ENCODE measurements around the gene FAM162A. TPM values are rescaled to one million over a fixed set of nuclear protein-coding genes. Genes with fewer than 3 reads are reported as not detected.

Gene FAM162A
- total and polyA plus RNA-seq, 2 donors (not counting 3 experiments of a cell fraction or from before 2014, with no cell fraction given): 12.6 to 23.4 TPM

GRCh38 chr3:122407946-122408345 is 24.0 kb downstream of the FAM162A start:
- FAIRE-seq: no peak
- Histone ChIP-seq H3K4me1 (ENCODE audit: control insufficient read depth, extremely low read depth, insufficient read depth, low read length) (no peaks in the 10 kb centered on the region), H3K9me1 (replicated peaks; ENCODE audit: control insufficient read depth, extremely low read depth, insufficient read depth, low read length) (no peaks in the 10 kb centered on the region), H3K27me3 (ENCODE audit: control insufficient read depth in 2 of 2, insufficient read depth in 2 of 2, low read length in 2 of 2) (no peaks in the 10 kb centered on the region), H2AFZ (ENCODE audit: low read depth, low read length) (no peak overlapping the region), H3K27ac (ENCODE audit: insufficient read depth, low read depth, low read length) (no peak overlapping the region), H3K4me2 (ENCODE audit: insufficient read depth, low read length) (no peak overlapping the region), H3K79me2 (ENCODE audit: control insufficient read depth, insufficient read depth, low read length) (no peaks in the 10 kb centered on the region), H3K36me3 (ENCODE audit: control insufficient read depth in 2 of 2, extremely low read depth in 1 of 2, insufficient read depth in 2 of 2, low read length in 2 of 2) (no peaks in the 10 kb centered on the region), H3K4me3 (replicated peaks in 1 of 3; ENCODE audit: insufficient read depth in 1 of 3, low read depth in 1 of 3, low read length in 3 of 3) (no peak overlapping the region), H4K20me1 (replicated peaks; ENCODE audit: control insufficient read depth, extremely low read depth, insufficient read depth, low read length) (no peaks in the 10 kb centered on the region), H3K9ac (replicated peaks; ENCODE audit: extremely low read depth, insufficient read depth, low read length) (no peak overlapping the region), H3K9me3 (replicated peaks; ENCODE audit: control insufficient read depth, insufficient read depth, low read length) (no peaks in the 10 kb centered on the region)
- dilution Hi-C loops (cut with MboI; ENCODE audit: extremely low pct_ligation_motif_present, low sequenced_read_pairs): no loop called here
- no TSS peak for BruUV-seq (replicated peaks)
- no peak for DNase-seq (ENCODE audit: low read depth, low spot score)
- CTCF ChIA-PET: interaction anchor here (0.9 to 3.0 kb wide), 3 partner anchors 8 to 271 kb away, joined by 3 to 22 read pairs (median 3); no protein-coding TSS in a partner anchor
- intact Hi-C loops (cut with micrococcal nuclease): no loop called here
- TF ChIP-seq FOS (IDR thresholded peaks at IDR 0.05; ENCODE audit: borderline replicate concordance, insufficient read depth, low read length) (no peak), CTCF (IDR thresholded peaks at IDR 0.05; ENCODE audit: extremely low read depth in 1 of 2, insufficient read depth in 1 of 2, low read depth in 1 of 2, low read length in 2 of 2) (no peak), MAX (IDR thresholded peaks at IDR 0.05; ENCODE audit: insufficient read depth, insufficient read length) (no peak), EZH2 (IDR thresholded peaks at IDR 0.05; ENCODE audit: borderline replicate concordance, low read depth, low read length, severe bottlenecking) (no peak), MYC (IDR thresholded peaks at IDR 0.05; ENCODE audit: low read depth, low read length) (no peak), POLR2A (IDR thresholded peaks at IDR 0.05; ENCODE audit: low read depth, low read length) (no peak), POLR2AphosphoS5 (IDR thresholded peaks at IDR 0.05; ENCODE audit: insufficient read depth, low read depth, low read length) (no peak), GATA2 (IDR thresholded peaks at IDR 0.05; ENCODE audit: insufficient read depth, insufficient read length, low read depth, low read length) (no peak), JUN (IDR thresholded peaks at IDR 0.05; ENCODE audit: borderline replicate concordance, insufficient read depth, insufficient read length, low read depth) (no peak)
- POLR2A ChIA-PET: interaction anchor here (0.6 to 1.0 kb wide), 2 partner anchors 9 to 24 kb away, joined by 3 read pairs; partner anchors contain the start of gene FAM162A

Data from endothelial cell of umbilical vein (primary cell).